HepG2 (cell line): Measurements from ENCODE around the gene DUSP7. TPM values are rescaled to one million over a fixed set of nuclear protein-coding genes. Genes with fewer than 3 reads are reported as not detected.

Experiments used
- ATAC-seq: fragments of 200-7000 bp; cut with Tn5 transposase; 3 replicates; pipeline ENCODE4 v1.9.1; 2020; ENCODE audit warnings: mild to moderate bottlenecking, moderate library complexity
- BruUV-seq: library from RNA; stranded (reverse); fragments of 400-500 nt; replicated peaks from 2 replicates; lab custom pipeline; 2021; lab: Mats Ljungman, UMichigan
- CTCF ChIA-PET: fragments of 300-600 bp; formaldehyde crosslinking; extraction: SDS; loops from one replicate; lab custom pipeline; 2021; ENCODE audit warnings: low total read pairs, inconsistent platforms, low intra/inter-chr PET ratio; lab: Yijun Ruan, JAX
- POLR2A ChIA-PET: fragments of 350-600 bp; sonication (Branson Sonifier 250); formaldehyde crosslinking; loops from one replicate; lab custom pipeline; 2020; ENCODE audit warnings: antibody characterized with exemption, inconsistent platforms; lab: Yijun Ruan, JAX
- DNase-seq: peaks from one replicate; pipeline ENCODE4 v3.0.0-alpha.2; 2015; ENCODE audit warnings: low spot score
- FAIRE-seq: peaks from 3 replicates; lab custom pipeline; 2011; peaks lifted over from hg19 to GRCh38; lab: Jason Lieb, UNC
- H2AFZ ChIP-seq: one replicate; pipeline ENCODE4 v1.6.1; 2011; ENCODE audit warnings: low read length, inconsistent platforms
- H3K27ac ChIP-seq: fragments of 300-600 bp; 3 replicates; pipeline ENCODE4 v1.8.0; 2011; ENCODE audit warnings: mixed run types, mild to moderate bottlenecking, mixed read lengths, low read length, inconsistent platforms; ENCODE audit not compliant: insufficient read depth; ENCODE audit errors: extremely low read length
- H3K27me3 ChIP-seq, 2 experiments: fragments of 200-600 bp in 1 of 2; 2 replicates in 1 of 2; 3 replicates in 1 of 2; pipeline versions ENCODE4 v1.6.0 to v1.8.0; 2011; ENCODE audit warnings: low read length in 2 of 2, mild to moderate bottlenecking in 2 of 2, moderate library complexity in 2 of 2, inconsistent platforms in 1 of 2; ENCODE audit not compliant: insufficient read depth in 2 of 2, control insufficient read depth in 1 of 2
- H3K36me3 ChIP-seq, 2 experiments: fragments of 200-600 bp in 1 of 2; replicated peaks in 1 of 2; 2 replicates in 1 of 2; 3 replicates in 1 of 2; pipeline versions ENCODE4 v1.5.1 to v1.8.0; 2011; ENCODE audit warnings: low read length in 2 of 2, inconsistent platforms in 1 of 2; ENCODE audit not compliant: insufficient read depth in 2 of 2, control insufficient read depth in 1 of 2
- H3K4me1 ChIP-seq: 2 replicates; pipeline ENCODE4 v1.5.1; 2012; ENCODE audit warnings: low read length, inconsistent platforms; ENCODE audit not compliant: insufficient read depth
- H3K4me2 ChIP-seq: 2 replicates; pipeline ENCODE4 v1.6.0; 2011; ENCODE audit warnings: low read depth, low read length, inconsistent platforms
- H3K4me3 ChIP-seq, 3 experiments: fragments of 200-600 bp in 1 of 3; sonication (generic), shearing (Covaris generic) in 1 of 3; replicated peaks in 1 of 3; 2 replicates each; pipeline ENCODE4 v1.5.1; 2011 to 2016; ENCODE audit warnings: low read length in 3 of 3, inconsistent platforms in 2 of 3, low read depth in 2 of 3, mild to moderate bottlenecking in 2 of 3, control low read depth in 1 of 3, mixed read lengths in 1 of 3; ENCODE audit not compliant: insufficient read depth in 1 of 3
- H3K79me2 ChIP-seq: one replicate; pipeline ENCODE4 v1.6.1; 2011; ENCODE audit warnings: low read length, inconsistent platforms; ENCODE audit not compliant: insufficient read depth
- H3K9ac ChIP-seq: 2 replicates; pipeline ENCODE4 v1.6.0; 2011; ENCODE audit warnings: mild to moderate bottlenecking, low read depth, low read length, inconsistent platforms; ENCODE audit not compliant: insufficient read depth
- H3K9me3 ChIP-seq: 2 replicates; pipeline ENCODE4 v1.5.1; 2012; ENCODE audit warnings: mild to moderate bottlenecking, low read length
- H4K20me1 ChIP-seq: 2 replicates; pipeline ENCODE4 v1.6.0; 2011; ENCODE audit warnings: inconsistent platforms, mild to moderate bottlenecking, low read length, moderate library complexity; ENCODE audit not compliant: insufficient read depth
- CREB1 ChIP-seq, 2 experiments: fragments of 450-650 bp in 1 of 2; IDR thresholded peaks; 2 replicates each; pipeline ENCODE4 v1.6.1; 2016 to 2017; ENCODE audit warnings: control low read depth in 1 of 2, mild to moderate bottlenecking in 1 of 2, missing compliant biosample characterization in 1 of 2, missing genetic modification characterization in 1 of 2
- NCOA2 ChIP-seq: sonication (generic); formaldehyde crosslinking; IDR thresholded peaks from 2 replicates; pipeline ENCODE4 v1.8.0; 2022; ENCODE audit warnings: inconsistent platforms
- NRL ChIP-seq: sonication (generic); formaldehyde crosslinking; IDR thresholded peaks from 2 replicates; pipeline ENCODE4 v1.5.0; 2020; ENCODE audit warnings: missing genetic modification reagents, mild to moderate bottlenecking, moderate library complexity, borderline replicate concordance
- WGBS: methylation state at CpG from one replicate; pipeline ENCODE4 v1.1.6; 2017; ENCODE audit warnings: low lambda C conversion rate; 5-methylcytosine and 5-hydroxymethylcytosine counted together
- in situ Hi-C: cut with HindIII; loops from 2 replicates; pipeline ENCODE4 v1.10.0; 2017; ENCODE audit warnings: low pct_unique_long_range_greater_than_20kb; ENCODE audit not compliant: extremely low pct_ligation_motif_present
- intact Hi-C: fragments of 100-400 bp; cut with micrococcal nuclease; formaldehyde crosslinking; loops from one replicate; pipeline ENCODE4 v1.10.0; 2022; ENCODE audit not compliant: unreplicated experiment
- polyA plus RNA-seq, 8 experiments: library from polyadenylated mRNA; depleted of rRNA in 3 of 8; stranded (reverse) in 7 of 8; unstranded in 1 of 8; fragments of >200 nt; fragmentation: Illumina TruSeq in 4 of 8; extraction: Trizol in 4 of 8; gene quantifications; 2 replicates each; pipeline versions ENCODE4 v1.2.1 to v1.2.3, GENCODE V29; 2011 to 2016; ENCODE audit warnings: low read depth in 4 of 8, missing spikeins in 1 of 8, mixed read lengths in 1 of 8; ENCODE audit not compliant: insufficient read depth in 1 of 8
- total RNA-seq, 5 experiments: library from RNA; depleted of rRNA; stranded (reverse); fragments of >200 nt; fragmentation: Illumina TruSeq; extraction: Trizol; gene quantifications; 2 replicates each; pipeline ENCODE4 v1.2.3, GENCODE V29; 2016; ENCODE audit warnings: low read depth in 1 of 5
- TF ChIP-seq, protein P1 (sequence below): fragments of 450-650 bp; IDR thresholded peaks from 2 replicates; pipeline ENCODE4 v1.6.1; 2017; ENCODE audit warnings: mild to moderate bottlenecking
- TF ChIP-seq, protein P2 (sequence below): IDR thresholded peaks from 2 replicates; pipeline ENCODE4 v1.6.1; 2012; ENCODE audit warnings: inconsistent platforms
- TF ChIP-seq, protein P3 (sequence below): IDR thresholded peaks from 2 replicates; pipeline ENCODE4 v1.6.1; 2012; ENCODE audit warnings: low read depth, low read length, improper control_type of control experiment

Gene DUSP7
- total and polyA plus RNA-seq, 2 of the 13 experiments (the other 11 are each of a cell fraction or from before 2014, with no cell fraction given) = 6.6 to 8.8 TPM

DNA sequence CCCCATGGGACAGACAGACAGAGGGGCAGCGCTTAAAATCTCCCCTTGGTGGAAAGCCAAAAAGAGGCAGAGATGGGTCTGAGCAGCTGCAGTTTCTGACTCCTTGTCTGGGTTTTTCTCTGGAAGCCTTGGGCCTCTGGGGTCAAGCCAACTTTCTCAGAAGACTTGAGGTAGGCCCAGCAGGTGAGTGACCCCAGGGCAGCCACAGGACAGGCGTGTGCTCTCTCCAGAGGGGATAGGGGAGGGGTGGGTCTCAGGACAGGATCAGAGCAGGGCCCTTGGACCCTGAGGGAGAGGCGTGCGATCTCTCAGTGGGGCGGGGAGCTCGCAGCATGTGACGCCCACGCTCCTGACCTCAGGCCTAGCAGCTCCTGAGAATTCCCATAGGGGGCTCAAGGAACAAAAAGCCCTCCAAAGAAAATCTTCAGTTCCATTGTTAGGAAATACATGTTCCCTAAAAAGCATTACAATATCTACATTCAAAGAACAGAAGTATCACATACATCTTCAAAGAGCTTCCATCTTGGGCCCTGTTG lies 34.6 kb upstream of the DUSP7 start (continued):
- TF ChIP-seq, protein P1, sequence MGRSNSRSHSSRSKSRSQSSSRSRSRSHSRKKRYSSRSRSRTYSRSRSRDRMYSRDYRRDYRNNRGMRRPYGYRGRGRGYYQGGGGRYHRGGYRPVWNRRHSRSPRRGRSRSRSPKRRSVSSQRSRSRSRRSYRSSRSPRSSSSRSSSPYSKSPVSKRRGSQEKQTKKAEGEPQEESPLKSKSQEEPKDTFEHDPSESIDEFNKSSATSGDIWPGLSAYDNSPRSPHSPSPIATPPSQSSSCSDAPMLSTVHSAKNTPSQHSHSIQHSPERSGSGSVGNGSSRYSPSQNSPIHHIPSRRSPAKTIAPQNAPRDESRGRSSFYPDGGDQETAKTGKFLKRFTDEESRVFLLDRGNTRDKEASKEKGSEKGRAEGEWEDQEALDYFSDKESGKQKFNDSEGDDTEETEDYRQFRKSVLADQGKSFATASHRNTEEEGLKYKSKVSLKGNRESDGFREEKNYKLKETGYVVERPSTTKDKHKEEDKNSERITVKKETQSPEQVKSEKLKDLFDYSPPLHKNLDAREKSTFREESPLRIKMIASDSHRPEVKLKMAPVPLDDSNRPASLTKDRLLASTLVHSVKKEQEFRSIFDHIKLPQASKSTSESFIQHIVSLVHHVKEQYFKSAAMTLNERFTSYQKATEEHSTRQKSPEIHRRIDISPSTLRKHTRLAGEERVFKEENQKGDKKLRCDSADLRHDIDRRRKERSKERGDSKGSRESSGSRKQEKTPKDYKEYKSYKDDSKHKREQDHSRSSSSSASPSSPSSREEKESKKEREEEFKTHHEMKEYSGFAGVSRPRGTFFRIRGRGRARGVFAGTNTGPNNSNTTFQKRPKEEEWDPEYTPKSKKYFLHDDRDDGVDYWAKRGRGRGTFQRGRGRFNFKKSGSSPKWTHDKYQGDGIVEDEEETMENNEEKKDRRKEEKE = no peak
- TF ChIP-seq, protein P2, sequence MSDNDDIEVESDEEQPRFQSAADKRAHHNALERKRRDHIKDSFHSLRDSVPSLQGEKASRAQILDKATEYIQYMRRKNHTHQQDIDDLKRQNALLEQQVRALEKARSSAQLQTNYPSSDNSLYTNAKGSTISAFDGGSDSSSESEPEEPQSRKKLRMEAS = no peak

DNA sequence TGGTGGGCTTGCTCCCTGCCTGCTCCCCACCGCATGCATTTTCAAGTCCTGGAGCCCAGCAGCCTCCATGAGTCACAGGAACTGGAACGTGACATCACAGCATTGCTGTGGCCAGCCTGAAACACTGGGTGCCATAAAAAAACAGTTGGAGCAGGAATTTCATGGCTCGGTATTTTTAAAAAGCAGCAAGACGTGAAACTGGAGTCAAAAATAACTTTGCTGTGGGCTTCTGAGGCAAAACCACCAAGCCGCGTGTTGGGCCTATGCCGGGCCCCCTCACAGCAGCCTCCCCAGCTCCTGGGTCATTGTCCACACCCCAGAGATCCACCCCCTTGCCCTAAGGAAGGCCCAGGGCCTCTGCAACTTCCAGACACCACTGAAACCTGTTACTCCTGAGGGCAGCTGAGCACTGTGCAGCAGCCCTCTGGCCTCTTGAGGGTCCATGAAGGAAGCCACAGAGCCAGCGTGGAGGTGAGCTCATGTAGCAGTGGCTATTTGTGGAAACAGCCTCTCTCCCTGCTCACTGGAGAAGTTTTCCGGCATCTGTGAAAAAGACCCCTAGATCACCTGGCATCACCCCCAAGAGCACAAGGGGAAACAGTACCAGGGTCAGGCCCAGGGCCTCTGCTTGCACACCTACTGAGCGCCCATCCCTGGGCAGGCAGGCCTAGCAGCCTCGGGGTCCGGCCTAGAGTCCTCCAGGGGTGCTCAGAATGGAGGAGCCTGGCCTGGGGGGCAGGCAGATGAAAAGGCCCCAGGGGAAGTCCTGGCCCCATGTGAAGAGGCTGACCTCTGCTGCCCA lies 34.0 kb upstream of the DUSP7 start:
- Histone ChIP-seq H3K27ac (no peak overlapping the region), H3K4me3 (no peak overlapping the region), H3K9ac (no peak overlapping the region), H4K20me1 (no peaks in the 10 kb centered on the region), H3K27me3 (no peaks in the 10 kb centered on the region), H3K4me1 (peaks cover 53% of the 10 kb centered on the region), H2AFZ (no peak overlapping the region), H3K79me2 (no peaks in the 10 kb centered on the region), H3K4me2 (no peak overlapping the region), H3K9me3 (no peaks in the 10 kb centered on the region), H3K36me3 (peaks cover 0 to 14% of the 10 kb centered on the region in 2 experiments; a peak in 1 of 5 replicates)
- TF ChIP-seq, protein P3, sequence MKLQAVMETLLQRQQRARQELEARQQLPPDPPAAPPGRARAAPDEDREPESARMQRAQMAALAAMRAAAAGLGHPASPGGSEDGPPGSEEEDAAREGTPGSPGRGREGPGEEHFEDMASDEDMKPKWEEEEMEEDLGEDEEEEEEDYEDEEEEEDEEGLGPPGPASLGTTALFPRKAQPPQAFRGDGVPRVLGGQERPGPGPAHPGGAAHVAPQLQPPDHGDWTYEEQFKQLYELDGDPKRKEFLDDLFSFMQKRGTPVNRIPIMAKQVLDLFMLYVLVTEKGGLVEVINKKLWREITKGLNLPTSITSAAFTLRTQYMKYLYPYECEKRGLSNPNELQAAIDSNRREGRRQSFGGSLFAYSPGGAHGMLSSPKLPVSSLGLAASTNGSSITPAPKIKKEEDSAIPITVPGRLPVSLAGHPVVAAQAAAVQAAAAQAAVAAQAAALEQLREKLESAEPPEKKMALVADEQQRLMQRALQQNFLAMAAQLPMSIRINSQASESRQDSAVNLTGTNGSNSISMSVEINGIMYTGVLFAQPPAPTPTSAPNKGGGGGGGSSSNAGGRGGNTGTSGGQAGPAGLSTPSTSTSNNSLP = no peak
- TF ChIP-seq NCOA2 (CRISPR knock-in tag) = no peak
- peak; percentile 51; the same call in 1 of the 2 replicates for TF ChIP-seq CREB1 (IDR thresholded peaks at IDR 0.05)
- TF ChIP-seq CREB1 (CRISPR knock-in tag; IDR thresholded peaks at IDR 0.05) = no peak
- TF ChIP-seq NRL (CRISPR knock-in tag) = no peak
- ChIA-PET POLR2A (no interaction called here), CTCF (no interaction called here)
- BruUV-seq = no TSS peak
- WGBS = 92% methylated on average over 9 of the region's 12 CpGs
- no peak for FAIRE-seq
- no peak for DNase-seq
- no peak for ATAC-seq
- in situ Hi-C loops (no loop called here), intact Hi-C loops (no loop called here)
